HepG2 (cell line): ENCODE results near the gene DPEP1. TPM values are rescaled to one million over a fixed set of nuclear protein-coding genes. Genes with fewer than 3 reads are reported as not detected.

ENCODE experiments used
- ATAC-seq: fragments of 200-7000 bp; cut with Tn5 transposase; 3 replicates; pipeline ENCODE4 v1.9.1; 2020; ENCODE audit warnings: mild to moderate bottlenecking, moderate library complexity
- BruUV-seq: library from RNA; stranded (reverse); fragments of 400-500 nt; replicated peaks from 2 replicates; lab custom pipeline; 2021; lab: Mats Ljungman, UMichigan
- CTCF ChIA-PET: fragments of 300-600 bp; formaldehyde crosslinking; extraction: SDS; loops from one replicate; lab custom pipeline; 2021; ENCODE audit warnings: low total read pairs, inconsistent platforms, low intra/inter-chr PET ratio; lab: Yijun Ruan, JAX
- POLR2A ChIA-PET: fragments of 350-600 bp; sonication (Branson Sonifier 250); formaldehyde crosslinking; loops from one replicate; lab custom pipeline; 2020; ENCODE audit warnings: antibody characterized with exemption, inconsistent platforms; lab: Yijun Ruan, JAX
- DNase-seq: peaks from one replicate; pipeline ENCODE4 v3.0.0-alpha.2; 2015; ENCODE audit warnings: low spot score
- FAIRE-seq: peaks from 3 replicates; lab custom pipeline; 2011; peaks lifted over from hg19 to GRCh38; lab: Jason Lieb, UNC
- H2AFZ ChIP-seq: one replicate; pipeline ENCODE4 v1.6.1; 2011; ENCODE audit warnings: low read length, inconsistent platforms
- H3K27ac ChIP-seq: fragments of 300-600 bp; 3 replicates; pipeline ENCODE4 v1.8.0; 2011; ENCODE audit warnings: mixed run types, mild to moderate bottlenecking, mixed read lengths, low read length, inconsistent platforms; ENCODE audit not compliant: insufficient read depth; ENCODE audit errors: extremely low read length
- H3K27me3 ChIP-seq, 2 experiments: fragments of 200-600 bp in 1 of 2; 2 replicates in 1 of 2; 3 replicates in 1 of 2; pipeline versions ENCODE4 v1.6.0 to v1.8.0; 2011; ENCODE audit warnings: low read length in 2 of 2, mild to moderate bottlenecking in 2 of 2, moderate library complexity in 2 of 2, inconsistent platforms in 1 of 2; ENCODE audit not compliant: insufficient read depth in 2 of 2, control insufficient read depth in 1 of 2
- H3K36me3 ChIP-seq, 2 experiments: fragments of 200-600 bp in 1 of 2; replicated peaks in 1 of 2; 2 replicates in 1 of 2; 3 replicates in 1 of 2; pipeline versions ENCODE4 v1.5.1 to v1.8.0; 2011; ENCODE audit warnings: low read length in 2 of 2, inconsistent platforms in 1 of 2; ENCODE audit not compliant: insufficient read depth in 2 of 2, control insufficient read depth in 1 of 2
- H3K4me1 ChIP-seq: 2 replicates; pipeline ENCODE4 v1.5.1; 2012; ENCODE audit warnings: low read length, inconsistent platforms; ENCODE audit not compliant: insufficient read depth
- H3K4me2 ChIP-seq: 2 replicates; pipeline ENCODE4 v1.6.0; 2011; ENCODE audit warnings: low read depth, low read length, inconsistent platforms
- H3K4me3 ChIP-seq, 3 experiments: fragments of 200-600 bp in 1 of 3; sonication (generic), shearing (Covaris generic) in 1 of 3; replicated peaks in 1 of 3; 2 replicates each; pipeline ENCODE4 v1.5.1; 2011 to 2016; ENCODE audit warnings: low read length in 3 of 3, inconsistent platforms in 2 of 3, low read depth in 2 of 3, mild to moderate bottlenecking in 2 of 3, control low read depth in 1 of 3, mixed read lengths in 1 of 3; ENCODE audit not compliant: insufficient read depth in 1 of 3
- H3K79me2 ChIP-seq: one replicate; pipeline ENCODE4 v1.6.1; 2011; ENCODE audit warnings: low read length, inconsistent platforms; ENCODE audit not compliant: insufficient read depth
- H3K9ac ChIP-seq: 2 replicates; pipeline ENCODE4 v1.6.0; 2011; ENCODE audit warnings: mild to moderate bottlenecking, low read depth, low read length, inconsistent platforms; ENCODE audit not compliant: insufficient read depth
- H3K9me3 ChIP-seq: 2 replicates; pipeline ENCODE4 v1.5.1; 2012; ENCODE audit warnings: mild to moderate bottlenecking, low read length
- H4K20me1 ChIP-seq: 2 replicates; pipeline ENCODE4 v1.6.0; 2011; ENCODE audit warnings: inconsistent platforms, mild to moderate bottlenecking, low read length, moderate library complexity; ENCODE audit not compliant: insufficient read depth
- AGO1 ChIP-seq: fragments of 200-400 bp; formaldehyde crosslinking; IDR thresholded peaks from 2 replicates; pipeline ENCODE4 v1.6.1; 2017; ENCODE audit warnings: mild to moderate bottlenecking, low read depth, low read length, moderate library complexity; ENCODE audit not compliant: poor library complexity, severe bottlenecking
- AHR ChIP-seq: IDR thresholded peaks from 2 replicates; pipeline ENCODE4 v1.6.1; 2018; ENCODE audit warnings: missing genetic modification reagents, missing compliant biosample characterization
- CHD2 ChIP-seq: IDR thresholded peaks from 2 replicates; pipeline ENCODE4 v1.6.1; 2011; ENCODE audit warnings: low read depth, low read length, improper control_type of control experiment
- YEATS2 ChIP-seq: sonication (generic); formaldehyde crosslinking; IDR thresholded peaks from 2 replicates; pipeline ENCODE4 v1.4.0; 2020; ENCODE audit warnings: missing genetic modification reagents, borderline replicate concordance
- ZFAT ChIP-seq: sonication (generic); formaldehyde crosslinking; conservative IDR thresholded peaks from 2 replicates; pipeline ENCODE4 v1.8.1; 2023; ENCODE audit warnings: missing genetic modification reagents, inconsistent platforms
- ZNF101 ChIP-seq: sonication (generic); formaldehyde crosslinking; IDR thresholded peaks from 2 replicates; pipeline ENCODE4 v1.4.0; 2020; ENCODE audit warnings: mild to moderate bottlenecking, low read depth, missing genetic modification reagents, borderline replicate concordance
- ZNF232 ChIP-seq: sonication (generic); formaldehyde crosslinking; IDR thresholded peaks from 2 replicates; pipeline ENCODE4 v1.4.0; 2020; ENCODE audit warnings: missing genetic modification reagents, borderline replicate concordance
- ZNF354B ChIP-seq: sonication (generic); formaldehyde crosslinking; IDR thresholded peaks from 2 replicates; pipeline ENCODE4 v1.8.0; 2022; ENCODE audit warnings: mild to moderate bottlenecking, missing genetic modification reagents
- ZNF431 ChIP-seq: sonication (generic); formaldehyde crosslinking; IDR thresholded peaks from 2 replicates; pipeline ENCODE4 v1.9.0; 2022; ENCODE audit warnings: missing genetic modification reagents, low read depth, mild to moderate bottlenecking, borderline replicate concordance
- ZNF441 ChIP-seq: sonication (generic); formaldehyde crosslinking; IDR thresholded peaks from 2 replicates; pipeline ENCODE4 v1.7.0; 2021; ENCODE audit warnings: missing genetic modification reagents, borderline replicate concordance
- ZNF777 ChIP-seq: sonication (generic); formaldehyde crosslinking; IDR thresholded peaks from 2 replicates; pipeline ENCODE4 v1.4.0; 2020; ENCODE audit warnings: missing genetic modification reagents
- WGBS: methylation state at CpG from one replicate; pipeline ENCODE4 v1.1.6; 2017; ENCODE audit warnings: low lambda C conversion rate; 5-methylcytosine and 5-hydroxymethylcytosine counted together
- in situ Hi-C: cut with HindIII; loops from 2 replicates; pipeline ENCODE4 v1.10.0; 2017; ENCODE audit warnings: low pct_unique_long_range_greater_than_20kb; ENCODE audit not compliant: extremely low pct_ligation_motif_present
- intact Hi-C: fragments of 100-400 bp; cut with micrococcal nuclease; formaldehyde crosslinking; loops from one replicate; pipeline ENCODE4 v1.10.0; 2022; ENCODE audit not compliant: unreplicated experiment
- polyA plus RNA-seq, 8 experiments: library from polyadenylated mRNA; depleted of rRNA in 3 of 8; stranded (reverse) in 7 of 8; unstranded in 1 of 8; fragments of >200 nt; fragmentation: Illumina TruSeq in 4 of 8; extraction: Trizol in 4 of 8; gene quantifications; 2 replicates each; pipeline versions ENCODE4 v1.2.1 to v1.2.3, GENCODE V29; 2011 to 2016; ENCODE audit warnings: low read depth in 4 of 8, missing spikeins in 1 of 8, mixed read lengths in 1 of 8; ENCODE audit not compliant: insufficient read depth in 1 of 8
- total RNA-seq, 5 experiments: library from RNA; depleted of rRNA; stranded (reverse); fragments of >200 nt; fragmentation: Illumina TruSeq; extraction: Trizol; gene quantifications; 2 replicates each; pipeline ENCODE4 v1.2.3, GENCODE V29; 2016; ENCODE audit warnings: low read depth in 1 of 5
- TF ChIP-seq, protein P1 (sequence below): sonication (generic); formaldehyde crosslinking; IDR thresholded peaks from 2 replicates; pipeline ENCODE4 v1.8.1; 2023; ENCODE audit warnings: mild to moderate bottlenecking, moderate library complexity, missing genetic modification reagents
- TF ChIP-seq, protein P2 (sequence below): sonication (generic); formaldehyde crosslinking; IDR thresholded peaks from 2 replicates; pipeline ENCODE4 v1.4.0; 2020; ENCODE audit warnings: mild to moderate bottlenecking, missing genetic modification reagents

The DPEP1 gene
- total and polyA plus RNA-seq, 2 of the 13 experiments (the other 11 are each of a cell fraction or from before 2014, with no cell fraction given) = 37.6 to 52.2 TPM

DNA sequence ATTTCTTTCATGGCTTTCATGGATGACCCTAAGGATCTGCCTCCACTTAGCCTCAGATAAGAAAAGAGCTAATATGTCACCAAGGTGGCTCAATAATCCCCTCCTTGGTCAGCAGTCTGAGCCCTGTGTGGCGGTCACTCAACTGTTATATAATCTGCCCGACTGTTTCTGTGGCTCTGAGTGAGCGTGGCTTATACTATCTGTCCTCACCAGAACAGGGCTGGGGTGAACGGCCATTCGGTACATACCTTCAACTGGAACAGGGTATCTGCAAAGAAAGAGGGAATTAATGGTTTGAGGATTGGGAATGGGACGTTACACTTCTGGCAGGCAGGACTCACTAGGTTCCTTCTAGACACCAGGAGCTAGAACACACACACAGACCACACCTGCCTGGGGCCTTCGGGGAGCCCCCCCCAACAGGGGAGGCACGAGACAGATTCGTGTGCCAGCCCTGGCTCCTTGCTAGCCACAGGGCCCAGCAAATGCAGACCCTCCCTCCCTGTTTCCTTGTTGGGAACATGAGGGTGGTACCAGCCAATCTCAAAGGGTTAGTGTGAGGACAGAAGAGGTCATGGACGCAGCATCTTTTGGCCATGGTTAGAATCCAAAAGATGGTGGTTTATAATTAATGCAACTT lies 40.3 kb downstream of the DPEP1 start:
- POLR2A ChIA-PET = no interaction called here
- intact Hi-C loops (no loop called here), in situ Hi-C loops (no loop called here)
- 96% methylated on average over 10 of the region's 10 CpGs for WGBS
- Histone ChIP-seq H3K9me3 (no peaks in the 10 kb centered on the region), H4K20me1 (no peaks in the 10 kb centered on the region), H3K79me2 (peaks cover 38% of the 10 kb centered on the region), H3K9ac (no peak overlapping the region), H3K4me3 (no peak overlapping the region), H3K27ac (no peak overlapping the region), H3K4me1 (peaks cover 22% of the 10 kb centered on the region), H3K27me3 (no peaks in the 10 kb centered on the region; a peak in 1 of 5 replicates), H3K4me2 (no peak overlapping the region), H2AFZ (no peak overlapping the region), H3K36me3 (peaks cover 15 to 26% of the 10 kb centered on the region in 2 experiments; a peak in 4 of 5 replicates)
- ATAC-seq (no peak), DNase-seq (no peak), FAIRE-seq (no peak)
- no TSS peak for BruUV-seq
- CTCF ChIA-PET = no interaction called here
- no peak for TF ChIP-seq ZNF431 (CRISPR knock-in tag)
- TF ChIP-seq ZNF101 (CRISPR knock-in tag) = no peak
- TF ChIP-seq ZNF441 (CRISPR knock-in tag) = no peak
- no peak for TF ChIP-seq ZNF232
- TF ChIP-seq ZNF354B (CRISPR knock-in tag) = no peak
- TF ChIP-seq YEATS2 (CRISPR knock-in tag) = no peak
- TF ChIP-seq, protein P1, sequence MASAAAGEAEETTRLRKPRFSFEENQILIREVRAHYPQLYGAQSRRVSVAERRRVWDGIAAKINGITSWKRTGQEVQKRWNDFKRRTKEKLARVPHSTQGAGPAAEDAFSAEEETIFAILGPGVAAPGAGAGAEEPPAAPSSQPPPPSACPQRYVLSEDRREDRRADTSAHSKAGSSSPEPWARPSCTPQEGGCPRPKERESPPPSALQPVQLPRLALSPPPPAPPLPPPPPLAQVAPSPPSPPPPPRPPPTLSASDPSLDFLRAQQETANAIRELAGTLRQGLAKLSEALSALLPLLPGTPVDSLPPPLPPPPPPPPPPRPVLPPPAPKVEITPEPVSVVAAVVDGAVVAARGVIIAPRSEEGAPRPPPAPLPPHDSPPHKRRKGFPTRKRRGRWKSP (CRISPR knock-in tag) = no peak
- no peak for TF ChIP-seq AGO1
- TF ChIP-seq, protein P2, sequence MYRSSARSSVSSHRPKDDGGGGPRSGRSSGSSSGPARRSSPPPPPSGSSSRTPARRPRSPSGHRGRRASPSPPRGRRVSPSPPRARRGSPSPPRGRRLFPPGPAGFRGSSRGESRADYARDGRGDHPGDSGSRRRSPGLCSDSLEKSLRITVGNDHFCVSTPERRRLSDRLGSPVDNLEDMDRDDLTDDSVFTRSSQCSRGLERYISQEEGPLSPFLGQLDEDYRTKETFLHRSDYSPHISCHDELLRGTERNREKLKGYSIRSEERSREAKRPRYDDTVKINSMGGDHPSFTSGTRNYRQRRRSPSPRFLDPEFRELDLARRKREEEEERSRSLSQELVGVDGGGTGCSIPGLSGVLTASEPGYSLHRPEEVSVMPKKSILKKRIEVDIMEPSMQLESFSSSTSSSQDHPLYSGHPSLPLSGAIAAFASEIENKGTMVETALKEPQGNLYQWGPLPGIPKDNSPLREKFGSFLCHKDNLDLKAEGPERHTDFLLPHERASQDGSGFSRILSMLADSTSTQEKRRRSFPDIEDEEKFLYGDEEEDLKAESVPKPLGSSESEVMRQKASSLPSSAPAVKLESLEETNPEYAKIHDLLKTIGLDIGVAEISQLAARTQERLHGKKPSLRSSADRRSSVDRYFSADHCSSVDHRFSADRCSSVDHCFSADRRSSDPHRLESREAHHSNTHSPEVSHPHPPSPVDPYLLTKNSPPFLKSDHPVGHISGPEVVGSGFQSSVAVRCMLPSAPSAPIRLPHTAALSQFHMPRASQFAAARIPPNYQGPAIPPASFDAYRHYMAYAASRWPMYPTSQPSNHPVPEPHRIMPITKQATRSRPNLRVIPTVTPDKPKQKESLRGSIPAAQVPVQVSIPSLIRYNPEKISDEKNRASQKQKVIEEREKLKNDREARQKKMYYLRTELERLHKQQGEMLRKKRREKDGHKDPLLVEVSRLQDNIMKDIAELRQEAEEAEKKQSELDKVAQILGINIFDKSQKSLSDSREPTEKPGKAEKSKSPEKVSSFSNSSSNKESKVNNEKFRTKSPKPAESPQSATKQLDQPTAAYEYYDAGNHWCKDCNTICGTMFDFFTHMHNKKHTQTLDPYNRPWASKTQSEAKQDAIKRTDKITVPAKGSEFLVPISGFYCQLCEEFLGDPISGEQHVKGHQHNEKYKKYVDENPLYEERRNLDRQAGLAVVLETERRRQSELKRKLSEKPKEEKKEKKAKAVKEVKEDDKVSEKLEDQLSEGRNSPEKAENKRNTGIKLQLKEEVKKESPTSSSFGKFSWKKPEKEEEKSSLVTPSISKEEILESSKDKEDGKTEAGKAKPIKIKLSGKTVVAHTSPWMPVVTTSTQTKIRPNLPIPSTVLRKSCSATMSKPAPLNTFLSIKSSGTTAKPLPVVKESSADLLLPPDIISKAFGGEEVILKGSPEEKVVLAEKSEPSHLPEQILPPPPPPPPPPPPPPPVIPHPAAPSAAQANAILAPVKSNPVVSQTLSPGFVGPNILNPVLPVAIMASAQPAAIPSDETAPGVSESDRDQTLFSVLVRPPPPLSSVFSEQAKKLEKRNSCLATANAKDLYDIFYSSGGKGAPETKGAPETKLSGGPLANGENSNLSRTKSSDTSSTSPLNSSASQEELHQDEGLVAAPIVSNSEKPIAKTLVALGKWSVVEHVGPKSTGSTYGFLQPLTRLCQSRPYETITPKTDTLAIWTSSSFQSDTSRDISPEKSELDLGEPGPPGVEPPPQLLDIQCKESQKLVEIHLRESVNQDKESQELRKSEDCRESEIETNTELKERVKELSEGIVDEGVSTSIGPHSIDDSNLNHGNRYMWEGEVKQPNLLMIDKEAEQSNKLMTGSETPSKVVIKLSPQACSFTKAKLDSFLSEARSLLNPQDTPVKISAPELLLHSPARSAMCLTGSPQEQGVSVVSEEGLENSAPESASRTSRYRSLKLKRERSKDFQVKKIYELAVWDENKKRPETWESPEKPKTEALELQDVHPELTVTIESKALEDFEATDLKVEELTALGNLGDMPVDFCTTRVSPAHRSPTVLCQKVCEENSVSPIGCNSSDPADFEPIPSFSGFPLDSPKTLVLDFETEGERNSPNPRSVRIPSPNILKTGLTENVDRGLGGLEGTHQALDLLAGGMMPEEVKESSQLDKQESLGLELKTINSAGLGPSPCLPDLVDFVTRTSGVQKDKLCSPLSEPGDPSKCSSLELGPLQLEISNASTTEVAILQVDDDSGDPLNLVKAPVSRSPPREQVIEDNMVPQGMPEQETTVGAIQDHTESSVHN (CRISPR knock-in tag) = no peak
- no peak for TF ChIP-seq ZFAT (CRISPR knock-in tag)
- TF ChIP-seq AHR (CRISPR knock-in tag) = no peak
- no peak for TF ChIP-seq ZNF777 (CRISPR knock-in tag)
- TF ChIP-seq CHD2 = no peak
